ENCODE measurements around the gene DLGAP1.
"Not testable (repeated sequence)": the region's sequence is repeated elsewhere in the genome, so short reads cannot be mapped to it uniquely, and the experiment has no call there.

DLGAP1 gene

GRCh38 chr18:4455113-4455811 is at the start of gene DLGAP1:
TSS of gene DLGAP1 (minus strand) at chr18:4455307.
- Histone ChIP-seq H3K4me3 (ENCODE audit: low read length) (no peak within 1 kb of the TSS), H3K4me1 (ENCODE audit: control insufficient read depth, insufficient read depth, low read length) (peaks cover 4% of the 10 kb centered on the region), H3K27me3 (ENCODE audit: control insufficient read depth, insufficient read depth, low read length) (peaks cover 20% of the 10 kb centered on the region), H3K36me3 (ENCODE audit: control insufficient read depth, insufficient read depth, low read length) (no peaks in the 10 kb centered on the region), H3K9ac (ENCODE audit: low read length) (no peak within 1 kb of the TSS), H3K9me3 (ENCODE audit: control insufficient read depth, low read length) (no peaks in the 10 kb centered on the region)

- not testable (repeated sequence) for H3K4me1 ChIP-seq (ENCODE audit: control insufficient read depth, insufficient read depth, low read length); H3K9me3 ChIP-seq (ENCODE audit: control insufficient read depth, low read length); H3K4me3 ChIP-seq (ENCODE audit: low read length); H3K36me3 ChIP-seq (ENCODE audit: control insufficient read depth, insufficient read depth, low read length); H3K27me3 ChIP-seq (ENCODE audit: control insufficient read depth, insufficient read depth, low read length); H3K9ac ChIP-seq (ENCODE audit: low read length)
Observed at GRCh38 chr18:4494703-4495284, 39.7 kb upstream of the DLGAP1 start.

GRCh38 chr18:4468511-4468910 is 13.4 kb upstream of the DLGAP1 start:
- H3K27me3 ChIP-seq (ENCODE audit: control insufficient read depth, insufficient read depth, low read length) = no peaks in the 10 kb centered on the region
- no peak overlapping the region for H3K9ac ChIP-seq (ENCODE audit: low read length)
- no peaks in the 10 kb centered on the region for H3K9me3 ChIP-seq (ENCODE audit: control insufficient read depth, low read length)
- H3K4me3 ChIP-seq (ENCODE audit: low read length) = no peak overlapping the region
- H3K4me1 ChIP-seq (ENCODE audit: control insufficient read depth, insufficient read depth, low read length) = no peaks in the 10 kb centered on the region
- no peaks in the 10 kb centered on the region for H3K36me3 ChIP-seq (ENCODE audit: control insufficient read depth, insufficient read depth, low read length)

GRCh38 chr18:4454537-4455112 is 482 bp downstream of the DLGAP1 start:
- Histone ChIP-seq H3K36me3 (ENCODE audit: control insufficient read depth, insufficient read depth, low read length) (no peaks in the 10 kb centered on the region), H3K9ac (ENCODE audit: low read length) (no peak overlapping the region), H3K4me1 (ENCODE audit: control insufficient read depth, insufficient read depth, low read length) (peaks cover 4% of the 10 kb centered on the region), H3K4me3 (ENCODE audit: low read length) (no peak overlapping the region), H3K9me3 (ENCODE audit: control insufficient read depth, low read length) (no peaks in the 10 kb centered on the region), H3K27me3 (ENCODE audit: control insufficient read depth, insufficient read depth, low read length) (peaks cover 20% of the 10 kb centered on the region)

- Histone ChIP-seq H3K4me3 (ENCODE audit: low read length) (no peak overlapping the region), H3K9me3 (ENCODE audit: control insufficient read depth, low read length) (no peaks in the 10 kb centered on the region), H3K4me1 (ENCODE audit: control insufficient read depth, insufficient read depth, low read length) (peaks cover 4% of the 10 kb centered on the region), H3K27me3 (ENCODE audit: control insufficient read depth, insufficient read depth, low read length) (peaks cover 20% of the 10 kb centered on the region), H3K36me3 (ENCODE audit: control insufficient read depth, insufficient read depth, low read length) (no peaks in the 10 kb centered on the region), H3K9ac (ENCODE audit: low read length) (no peak overlapping the region)
Observed at GRCh38 chr18:4453874-4454536, 1.1 kb downstream of the DLGAP1 start.

GRCh38 chr18:4453567-4453873 is 1.6 kb downstream of the DLGAP1 start:
- Histone ChIP-seq H3K4me1 (ENCODE audit: control insufficient read depth, insufficient read depth, low read length) (peaks cover 4% of the 10 kb centered on the region), H3K9me3 (ENCODE audit: control insufficient read depth, low read length) (no peaks in the 10 kb centered on the region), H3K36me3 (ENCODE audit: control insufficient read depth, insufficient read depth, low read length) (no peaks in the 10 kb centered on the region), H3K27me3 (ENCODE audit: control insufficient read depth, insufficient read depth, low read length) (peaks cover 20% of the 10 kb centered on the region), H3K4me3 (ENCODE audit: low read length) (no peak overlapping the region), H3K9ac (ENCODE audit: low read length) (no peak overlapping the region)

GRCh38 chr18:4450065-4450658 is 4.9 kb downstream of the DLGAP1 start:
- H3K36me3 ChIP-seq (ENCODE audit: control insufficient read depth, insufficient read depth, low read length) = no peaks in the 10 kb centered on the region
- H3K9me3 ChIP-seq (ENCODE audit: control insufficient read depth, low read length) = no peaks in the 10 kb centered on the region
- no peaks in the 10 kb centered on the region for H3K4me1 ChIP-seq (ENCODE audit: control insufficient read depth, insufficient read depth, low read length)
- H3K27me3 ChIP-seq (ENCODE audit: control insufficient read depth, insufficient read depth, low read length) = peaks cover 14% of the 10 kb centered on the region
- no peak overlapping the region for H3K9ac ChIP-seq (ENCODE audit: low read length)
- no peak overlapping the region for H3K4me3 ChIP-seq (ENCODE audit: low read length)

- H3K9me3 ChIP-seq (ENCODE audit: control insufficient read depth, low read length) = no peaks in the 10 kb centered on the region
- no peak overlapping the region for H3K4me3 ChIP-seq (ENCODE audit: low read length)
- no peaks in the 10 kb centered on the region for H3K4me1 ChIP-seq (ENCODE audit: control insufficient read depth, insufficient read depth, low read length)
- H3K9ac ChIP-seq (ENCODE audit: low read length) = no peak overlapping the region
- H3K36me3 ChIP-seq (ENCODE audit: control insufficient read depth, insufficient read depth, low read length) = no peaks in the 10 kb centered on the region
- no peaks in the 10 kb centered on the region for H3K27me3 ChIP-seq (ENCODE audit: control insufficient read depth, insufficient read depth, low read length)
Observed at GRCh38 chr18:4445902-4446301, 9.2 kb downstream of the DLGAP1 start.

- H3K9ac ChIP-seq (ENCODE audit: low read length) = no peak overlapping the region
- no peaks in the 10 kb centered on the region for H3K27me3 ChIP-seq (ENCODE audit: control insufficient read depth, insufficient read depth, low read length)
- H3K9me3 ChIP-seq (ENCODE audit: control insufficient read depth, low read length) = no peaks in the 10 kb centered on the region
Observed at GRCh38 chr18:4444306-4444705, 10.8 kb downstream of the DLGAP1 start.

GRCh38 chr18:4441098-4441497 is 14.0 kb downstream of the DLGAP1 start:
- Histone ChIP-seq H3K4me1 (ENCODE audit: control insufficient read depth, insufficient read depth, low read length) (no peaks in the 10 kb centered on the region), H3K27me3 (ENCODE audit: control insufficient read depth, insufficient read depth, low read length) (no peaks in the 10 kb centered on the region), H3K36me3 (ENCODE audit: control insufficient read depth, insufficient read depth, low read length) (no peaks in the 10 kb centered on the region), H3K9ac (ENCODE audit: low read length) (no peak overlapping the region), H3K4me3 (ENCODE audit: low read length) (no peak overlapping the region), H3K9me3 (ENCODE audit: control insufficient read depth, low read length) (no peaks in the 10 kb centered on the region)

More at GRCh38 chr18:4444306-4444705, 10.8 kb downstream of the DLGAP1 start:
- H3K4me3 ChIP-seq (ENCODE audit: low read length) = no peak overlapping the region
- no peaks in the 10 kb centered on the region for H3K4me1 ChIP-seq (ENCODE audit: control insufficient read depth, insufficient read depth, low read length)
- H3K36me3 ChIP-seq (ENCODE audit: control insufficient read depth, insufficient read depth, low read length) = no peaks in the 10 kb centered on the region

GRCh38 chr18:4438938-4439337 is 16.2 kb downstream of the DLGAP1 start:
- Histone ChIP-seq H3K4me3 (ENCODE audit: low read length) (no peak overlapping the region), H3K9me3 (ENCODE audit: control insufficient read depth, low read length) (no peaks in the 10 kb centered on the region), H3K9ac (ENCODE audit: low read length) (no peak overlapping the region), H3K4me1 (ENCODE audit: control insufficient read depth, insufficient read depth, low read length) (no peaks in the 10 kb centered on the region), H3K27me3 (ENCODE audit: control insufficient read depth, insufficient read depth, low read length) (no peaks in the 10 kb centered on the region), H3K36me3 (ENCODE audit: control insufficient read depth, insufficient read depth, low read length) (no peaks in the 10 kb centered on the region)

GRCh38 chr18:4433717-4434116 is 21.4 kb downstream of the DLGAP1 start:
- Histone ChIP-seq H3K4me3 (ENCODE audit: low read length) (no peak overlapping the region), H3K36me3 (ENCODE audit: control insufficient read depth, insufficient read depth, low read length) (no peaks in the 10 kb centered on the region), H3K9ac (ENCODE audit: low read length) (no peak overlapping the region), H3K4me1 (ENCODE audit: control insufficient read depth, insufficient read depth, low read length) (no peaks in the 10 kb centered on the region), H3K27me3 (ENCODE audit: control insufficient read depth, insufficient read depth, low read length) (no peaks in the 10 kb centered on the region), H3K9me3 (ENCODE audit: control insufficient read depth, low read length) (no peaks in the 10 kb centered on the region)
